ENCODE measurements around the gene FGD6.

FGD6 gene

GRCh38 chr12:95187865-95188415 is 29.3 kb downstream of the FGD6 start:
- H4K12ac ChIP-seq (ENCODE audit: low read depth, low read length): no peak overlapping the region
- H3K18ac ChIP-seq (ENCODE audit: low read length): no peak overlapping the region
- H3K9ac ChIP-seq (ENCODE audit: low read length): no peak overlapping the region
- no peak overlapping the region for H3K4me3 ChIP-seq (ENCODE audit: low read depth, low read length)
- no peak overlapping the region for H3K23ac ChIP-seq (ENCODE audit: low read length)
- no peak overlapping the region for H2BK120ac ChIP-seq (ENCODE audit: insufficient read depth, low read length, poor library complexity)
- no peaks in the 10 kb centered on the region for H3K27me3 ChIP-seq (ENCODE audit: insufficient read depth, low read length)
- H3K36me3 ChIP-seq (ENCODE audit: control insufficient read depth in 1 of 2, insufficient read depth in 2 of 2, low read length in 2 of 2): peaks cover 7 to 10% of the 10 kb centered on the region in 2 experiments
- H3K4me1 ChIP-seq (ENCODE audit: control insufficient read depth in 1 of 2, insufficient read depth in 2 of 2, low read length in 2 of 2): peaks cover 4 to 8% of the 10 kb centered on the region in 2 experiments
- no peak for DNase-seq
- H2BK12ac ChIP-seq (ENCODE audit: low read length): no peak overlapping the region
- no peak overlapping the region for H3K4ac ChIP-seq (ENCODE audit: low read depth, low read length)
- no peak overlapping the region for H2BK5ac ChIP-seq (ENCODE audit: low read depth, low read length, poor library complexity)
- H2AK5ac ChIP-seq (ENCODE audit: low read length): no peak overlapping the region
- H2AFZ ChIP-seq (ENCODE audit: insufficient read depth, low read length, poor library complexity): no peak overlapping the region
- peaks cover 3% of the 10 kb centered on the region for H3K79me1 ChIP-seq (ENCODE audit: low read length)
- peaks cover 2% of the 10 kb centered on the region for H3K79me2 ChIP-seq (ENCODE audit: control insufficient read depth, insufficient read depth, low read length, poor library complexity)
- no peak overlapping the region for H4K91ac ChIP-seq (ENCODE audit: low read depth, low read length)
- no peak overlapping the region for H3K4me2 ChIP-seq (ENCODE audit: low read length)
- H3K27ac ChIP-seq (ENCODE audit: low read depth, low read length): no peak overlapping the region
- no peak overlapping the region for H4K8ac ChIP-seq (ENCODE audit: low read depth, low read length)
- H3K14ac ChIP-seq (ENCODE audit: low read length): no peak overlapping the region
- no peaks in the 10 kb centered on the region for H3K9me3 ChIP-seq (ENCODE audit: insufficient read depth, low read depth, low read length)
- WGBS (ENCODE audit: extremely low coverage, insufficient coverage, insufficient read length): no CpG with 5 or more reads among the region's 5 CpGs

- Histone ChIP-seq H3K4me1 (ENCODE audit: control insufficient read depth in 1 of 2, insufficient read depth in 2 of 2, low read length in 2 of 2) (peaks cover 8 to 10% of the 10 kb centered on the region in 2 experiments), H3K4me3 (ENCODE audit: low read depth, low read length) (no peak overlapping the region), H3K18ac (ENCODE audit: low read length) (no peak overlapping the region), H3K4ac (ENCODE audit: low read depth, low read length) (no peak overlapping the region), H2AK5ac (ENCODE audit: low read length) (no peak overlapping the region), H3K79me2 (ENCODE audit: control insufficient read depth, insufficient read depth, low read length, poor library complexity) (peaks cover 2% of the 10 kb centered on the region), H3K27me3 (ENCODE audit: insufficient read depth, low read length) (no peaks in the 10 kb centered on the region), H3K9me3 (ENCODE audit: insufficient read depth, low read depth, low read length) (no peaks in the 10 kb centered on the region), H4K91ac (ENCODE audit: low read depth, low read length) (no peak overlapping the region), H2BK120ac (ENCODE audit: insufficient read depth, low read length, poor library complexity) (no peak overlapping the region), H2AFZ (ENCODE audit: insufficient read depth, low read length, poor library complexity) (no peak overlapping the region), H3K9ac (ENCODE audit: low read length) (no peak overlapping the region), H4K8ac (ENCODE audit: low read depth, low read length) (no peak overlapping the region), H3K79me1 (ENCODE audit: low read length) (peaks cover 3% of the 10 kb centered on the region), H3K14ac (ENCODE audit: low read length) (no peak overlapping the region), H4K12ac (ENCODE audit: low read depth, low read length) (no peak overlapping the region), H3K4me2 (ENCODE audit: low read length) (no peak overlapping the region), H3K23ac (ENCODE audit: low read length) (no peak overlapping the region), H2BK12ac (ENCODE audit: low read length) (no peak overlapping the region), H2BK5ac (ENCODE audit: low read depth, low read length, poor library complexity) (no peak overlapping the region), H3K36me3 (ENCODE audit: control insufficient read depth in 1 of 2, insufficient read depth in 2 of 2, low read length in 2 of 2) (peaks cover 7 to 11% of the 10 kb centered on the region in 2 experiments), H3K27ac (ENCODE audit: low read depth, low read length) (no peak overlapping the region)
- no peak for DNase-seq
Measured at GRCh38 chr12:95185854-95186253, 31.4 kb downstream of the FGD6 start.

DNA sequence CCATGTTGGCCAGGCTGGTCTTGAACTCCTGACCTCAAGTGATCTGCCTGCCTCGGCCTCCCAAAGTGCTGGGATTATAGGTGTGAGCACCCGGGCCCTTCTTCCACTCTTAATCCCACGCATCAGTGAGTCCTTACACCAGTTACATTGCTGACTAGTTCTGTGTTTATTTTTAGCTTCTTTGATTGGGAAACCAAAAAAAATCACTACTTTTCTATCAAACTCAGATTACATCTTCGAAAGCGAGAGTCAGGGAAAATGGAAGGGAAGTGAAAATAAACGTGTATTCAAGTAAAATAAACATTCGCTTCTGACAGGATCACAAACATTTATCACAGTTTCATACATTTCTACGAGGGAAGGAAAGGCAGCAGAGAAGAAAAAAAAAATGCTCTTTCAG is 32.2 kb downstream of the FGD6 start:
- peaks cover 6% of the 10 kb centered on the region for H3K79me1 ChIP-seq (ENCODE audit: low read length)
- H3K18ac ChIP-seq (ENCODE audit: low read length): no peak overlapping the region
- H4K91ac ChIP-seq (ENCODE audit: low read depth, low read length): no peak overlapping the region
- H2AK5ac ChIP-seq (ENCODE audit: low read length): no peak overlapping the region
- no peak overlapping the region for H3K4ac ChIP-seq (ENCODE audit: low read depth, low read length)
- no peaks in the 10 kb centered on the region for H3K27me3 ChIP-seq (ENCODE audit: insufficient read depth, low read length)
- H2AFZ ChIP-seq (ENCODE audit: insufficient read depth, low read length, poor library complexity): no peak overlapping the region
- no peaks in the 10 kb centered on the region for H3K9me3 ChIP-seq (ENCODE audit: insufficient read depth, low read depth, low read length)
- H2BK120ac ChIP-seq (ENCODE audit: insufficient read depth, low read length, poor library complexity): no peak overlapping the region
- H3K9ac ChIP-seq (ENCODE audit: low read length): no peak overlapping the region
- no peak overlapping the region for H3K4me3 ChIP-seq (ENCODE audit: low read depth, low read length)
- H3K79me2 ChIP-seq (ENCODE audit: control insufficient read depth, insufficient read depth, low read length, poor library complexity): peaks cover 2% of the 10 kb centered on the region
- no peak overlapping the region for H2BK5ac ChIP-seq (ENCODE audit: low read depth, low read length, poor library complexity)
- peaks cover 8 to 12% of the 10 kb centered on the region in 2 experiments for H3K4me1 ChIP-seq (ENCODE audit: control insufficient read depth in 1 of 2, insufficient read depth in 2 of 2, low read length in 2 of 2)
- no peak overlapping the region for H4K12ac ChIP-seq (ENCODE audit: low read depth, low read length)
- H3K27ac ChIP-seq (ENCODE audit: low read depth, low read length): no peak overlapping the region
- no peak for DNase-seq
- H3K4me2 ChIP-seq (ENCODE audit: low read length): no peak overlapping the region
- H4K8ac ChIP-seq (ENCODE audit: low read depth, low read length): no peak overlapping the region
- H3K36me3 ChIP-seq (ENCODE audit: control insufficient read depth in 1 of 2, insufficient read depth in 2 of 2, low read length in 2 of 2): peaks cover 7 to 11% of the 10 kb centered on the region in 2 experiments
- no peak overlapping the region for H3K14ac ChIP-seq (ENCODE audit: low read length)
- no CpG with 5 or more reads among the region's 8 CpGs for WGBS (ENCODE audit: extremely low coverage, insufficient coverage, insufficient read length)
- H2BK12ac ChIP-seq (ENCODE audit: low read length): no peak overlapping the region
- no peak overlapping the region for H3K23ac ChIP-seq (ENCODE audit: low read length)

GRCh38 chr12:95184121-95184520 is 33.1 kb downstream of the FGD6 start:
- H2AFZ ChIP-seq (ENCODE audit: insufficient read depth, low read length, poor library complexity): no peak overlapping the region
- no peak for DNase-seq
- H3K4me2 ChIP-seq (ENCODE audit: low read length): no peak overlapping the region
- H3K4me1 ChIP-seq (ENCODE audit: control insufficient read depth in 1 of 2, insufficient read depth in 2 of 2, low read length in 2 of 2): peaks cover 10 to 12% of the 10 kb centered on the region in 2 experiments
- no peak overlapping the region for H3K27ac ChIP-seq (ENCODE audit: low read depth, low read length)
- H2BK120ac ChIP-seq (ENCODE audit: insufficient read depth, low read length, poor library complexity): no peak overlapping the region
- H2BK12ac ChIP-seq (ENCODE audit: low read length): no peak overlapping the region
- peaks cover 2% of the 10 kb centered on the region for H3K79me2 ChIP-seq (ENCODE audit: control insufficient read depth, insufficient read depth, low read length, poor library complexity)
- H3K14ac ChIP-seq (ENCODE audit: low read length): no peak overlapping the region
- no peaks in the 10 kb centered on the region for H3K9me3 ChIP-seq (ENCODE audit: insufficient read depth, low read depth, low read length)
- no peak overlapping the region for H3K18ac ChIP-seq (ENCODE audit: low read length)
- H3K27me3 ChIP-seq (ENCODE audit: insufficient read depth, low read length): no peaks in the 10 kb centered on the region
- no peak overlapping the region for H4K12ac ChIP-seq (ENCODE audit: low read depth, low read length)
- H3K79me1 ChIP-seq (ENCODE audit: low read length): peaks cover 10% of the 10 kb centered on the region
- no peak overlapping the region for H3K4ac ChIP-seq (ENCODE audit: low read depth, low read length)
- H3K4me3 ChIP-seq (ENCODE audit: low read depth, low read length): no peak overlapping the region
- no peak overlapping the region for H4K91ac ChIP-seq (ENCODE audit: low read depth, low read length)
- peaks cover 4 to 8% of the 10 kb centered on the region in 2 experiments for H3K36me3 ChIP-seq (ENCODE audit: control insufficient read depth in 1 of 2, insufficient read depth in 2 of 2, low read length in 2 of 2)
- no peak overlapping the region for H3K9ac ChIP-seq (ENCODE audit: low read length)
- H2BK5ac ChIP-seq (ENCODE audit: low read depth, low read length, poor library complexity): no peak overlapping the region
- no peak overlapping the region for H4K8ac ChIP-seq (ENCODE audit: low read depth, low read length)
- H2AK5ac ChIP-seq (ENCODE audit: low read length): no peak overlapping the region
- no peak overlapping the region for H3K23ac ChIP-seq (ENCODE audit: low read length)
